Hematopoietic multipotent progenitor cell treated with erythropoietin and hydrocortisone succinate and interleukin-3 and kit ligand, for 8 days (in vitro differentiated cells): ENCODE data around the gene SET.
A peak's percentile ranks its signal among the peaks of the same experiment; 100 is the strongest.
"Not testable (repeated sequence)": the region's sequence is repeated elsewhere in the genome, so short reads cannot be mapped to it uniquely, and the experiment has no call there.

Source experiments
- DNase-seq: peaks from one replicate; pipeline ENCODE4 v3.0.0-alpha.2; 2015

SET gene

DNA sequence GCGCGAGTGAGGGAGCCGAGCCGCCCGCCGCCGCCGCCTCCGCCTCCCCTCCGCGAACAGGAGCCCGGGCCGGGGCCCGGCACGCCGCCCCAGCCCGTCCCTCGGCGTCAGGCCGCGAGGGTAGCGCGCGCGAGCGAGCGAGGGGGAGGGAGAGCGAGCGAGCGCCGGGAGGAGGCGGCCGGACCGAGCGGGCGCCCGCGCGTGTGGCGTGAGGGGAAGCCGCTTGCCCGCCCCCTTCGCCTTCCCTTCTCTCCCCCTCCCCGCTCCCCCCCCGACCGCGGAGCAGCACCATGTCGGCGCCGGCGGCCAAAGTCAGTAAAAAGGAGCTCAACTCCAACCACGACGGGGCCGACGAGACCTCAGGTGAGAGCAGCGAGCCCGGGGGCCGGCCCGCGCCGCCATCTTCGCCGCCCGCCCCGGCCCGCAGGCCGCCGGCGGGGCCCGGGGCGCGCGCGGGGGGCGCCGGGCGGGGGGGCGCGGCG, 312 bp downstream of the SET start:
- DNase-seq: no peak

- DNase-seq: peak; percentile 46
These were observed 1.0 kb downstream of the SET start for GRCh38 chr9:128689820-128690683.

DNA sequence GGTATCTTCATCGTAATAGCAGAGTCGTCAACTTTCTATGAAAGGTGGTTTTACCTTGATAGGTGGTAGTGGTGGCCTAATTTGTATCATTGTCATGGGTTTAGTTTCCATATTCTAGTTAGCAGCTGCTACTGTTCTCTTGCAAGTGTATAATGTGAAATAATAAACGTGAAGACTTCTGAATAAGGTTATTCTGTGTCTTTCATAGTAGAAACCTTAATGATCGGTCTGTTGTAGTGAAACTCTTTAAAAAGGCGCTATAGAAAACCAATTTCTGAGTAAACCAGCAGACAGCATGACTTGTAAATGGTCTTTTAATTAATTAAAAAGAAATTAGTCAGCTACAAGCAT, 1.6 kb downstream of the SET start:
- no peak for DNase-seq

- DNase-seq: not testable (repeated sequence)
These were observed 4.7 kb downstream of the SET start for GRCh38 chr9:128693738-128694137.

DNA sequence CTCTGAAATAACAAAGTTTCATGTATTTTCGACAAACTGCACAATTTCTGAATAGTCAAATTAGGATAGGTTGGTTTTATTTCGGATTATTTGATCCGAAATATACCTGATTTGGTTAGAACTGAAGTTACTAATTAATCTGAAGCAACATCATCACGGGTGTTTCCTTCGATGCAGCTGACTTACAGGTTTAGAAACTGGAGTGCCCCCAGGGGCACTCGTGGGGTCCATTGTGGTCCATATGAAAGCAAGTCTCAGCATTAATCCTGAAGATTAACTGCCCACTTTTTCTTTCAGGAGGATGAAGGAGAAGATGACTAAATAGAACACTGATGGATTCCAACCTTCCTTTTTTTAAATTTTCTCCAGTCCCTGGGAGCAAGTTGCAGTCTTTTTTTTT, 5.3 kb downstream of the SET start:
- no peak for DNase-seq

DNA sequence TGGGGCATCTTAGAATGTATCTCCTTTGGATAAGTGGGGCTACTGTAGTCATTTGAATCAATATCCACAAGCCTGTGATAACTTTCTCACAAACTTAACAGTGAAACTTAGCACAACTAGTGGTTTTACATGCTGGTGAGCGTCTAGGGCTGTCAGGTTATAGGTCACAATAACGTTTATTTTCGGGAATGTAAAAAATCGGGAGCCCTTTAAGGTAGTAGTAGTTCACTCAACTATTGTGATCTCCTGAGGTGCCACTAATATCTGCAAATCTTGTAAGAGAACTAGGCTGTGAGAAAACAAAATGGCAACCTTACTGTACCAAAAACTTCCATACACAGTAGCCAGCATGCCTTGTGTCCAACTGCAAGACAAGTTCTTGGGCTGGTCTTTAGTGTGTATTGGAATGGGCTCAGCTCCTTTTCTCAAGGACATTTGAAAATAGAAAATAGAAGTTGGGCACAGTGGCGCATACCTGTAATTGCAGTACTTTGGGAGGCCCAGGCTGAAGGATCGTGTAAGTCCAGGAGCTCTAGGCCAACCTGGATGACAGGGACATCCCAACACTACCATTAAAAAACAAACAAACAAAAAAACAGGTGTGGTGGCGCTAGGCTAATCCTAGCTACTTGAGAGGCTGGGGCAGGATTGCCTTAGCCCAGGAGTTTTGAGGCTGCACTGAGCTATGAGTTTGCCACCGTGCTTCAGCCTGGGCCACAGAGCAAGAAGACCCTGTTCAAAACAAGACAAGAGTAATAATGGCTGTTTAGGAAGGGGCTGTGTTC, 8.1 kb downstream of the SET start:
- DNase-seq: no peak

- DNase-seq: not testable (repeated sequence)
These were observed 10.2 kb downstream of the SET start for GRCh38 chr9:128699096-128699795.

- no peak for DNase-seq
These were observed 12.3 kb downstream of the SET start for GRCh38 chr9:128701227-128701854.

GRCh38 chr9:128702445-128702948, 13.5 kb downstream of the SET start, which contains the start of gene PKN3:
PKN3 (plus strand) TSS chr9:128702503; CDS start chr9:128702916, 413 bp downstream.
- DNase-seq: peak; percentile 85

GRCh38 chr9:128702949-128703615, 14.1 kb downstream of the SET start:
- peak; percentile 48 for DNase-seq

DNA sequence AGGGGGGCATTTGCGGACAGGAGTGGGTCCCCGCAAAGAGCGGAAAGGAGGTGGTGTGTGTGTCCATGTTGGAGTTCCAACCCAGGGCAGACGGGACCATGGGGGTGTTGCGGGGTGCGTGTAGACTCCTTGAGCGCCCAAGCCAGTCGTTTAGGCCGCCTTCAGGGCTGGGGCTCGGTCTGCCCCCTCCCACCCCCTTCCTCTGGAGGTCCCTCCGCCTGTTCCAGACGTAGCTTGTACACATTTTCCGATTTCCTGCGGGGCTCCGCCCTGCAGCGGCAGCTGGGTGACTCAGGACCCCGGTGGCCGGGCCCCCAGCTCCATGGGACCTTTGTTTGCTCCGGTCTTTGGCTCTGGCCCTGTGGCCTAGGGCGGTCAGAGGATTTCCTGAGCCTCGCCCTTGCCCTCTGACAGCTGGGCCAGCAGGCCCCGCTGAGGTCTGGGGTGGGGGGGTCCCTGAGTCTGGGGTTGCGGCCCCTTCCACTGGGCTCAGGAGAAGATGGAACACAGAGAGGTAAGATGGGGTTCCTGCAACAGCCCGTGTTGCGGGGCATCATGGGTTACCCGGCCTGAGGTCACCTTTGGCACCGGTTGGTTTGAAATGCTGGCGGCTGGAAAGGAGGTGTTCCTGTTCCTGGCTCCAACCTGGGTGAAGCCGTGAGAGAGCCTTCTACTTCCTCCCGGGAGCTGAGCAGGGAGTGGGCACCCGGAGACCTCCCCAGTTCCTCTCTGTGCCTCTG, 14.8 kb downstream of the SET start:
- no peak for DNase-seq

- no peak for DNase-seq
These were observed 15.3 kb downstream of the SET start for GRCh38 chr9:128704356-128704670.

- no peak for DNase-seq
These were observed 16.3 kb downstream of the SET start for GRCh38 chr9:128705051-128705965.

DNA sequence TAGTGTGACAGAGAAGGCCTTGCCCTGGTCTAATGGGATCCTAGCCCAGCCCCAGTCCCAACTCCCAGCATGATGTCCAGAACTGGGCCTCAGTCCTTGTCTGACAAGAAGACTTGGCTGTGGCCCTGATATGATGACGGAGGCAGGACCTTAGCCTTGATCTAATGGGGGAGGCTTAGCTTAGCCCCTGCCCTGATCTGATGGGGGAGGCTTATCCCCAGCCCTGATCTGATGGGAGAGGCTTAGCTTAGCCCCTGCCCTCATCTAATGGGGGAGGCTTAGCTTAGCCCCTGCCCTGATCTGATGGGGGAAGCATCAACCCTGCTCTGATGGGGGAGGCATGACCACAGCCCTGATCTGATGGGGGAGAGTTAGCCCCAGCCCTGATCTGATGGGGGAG, 17.0 kb downstream of the SET start:
- DNase-seq: no peak

- no peak for DNase-seq
These were observed 17.8 kb downstream of the SET start for GRCh38 chr9:128706671-128707381.

GRCh38 chr9:128707446-128707845, 18.4 kb downstream of the SET start:
- no peak for DNase-seq

- no peak for DNase-seq
These were observed 23.7 kb downstream of the SET start for GRCh38 chr9:128712451-128713410.

DNA sequence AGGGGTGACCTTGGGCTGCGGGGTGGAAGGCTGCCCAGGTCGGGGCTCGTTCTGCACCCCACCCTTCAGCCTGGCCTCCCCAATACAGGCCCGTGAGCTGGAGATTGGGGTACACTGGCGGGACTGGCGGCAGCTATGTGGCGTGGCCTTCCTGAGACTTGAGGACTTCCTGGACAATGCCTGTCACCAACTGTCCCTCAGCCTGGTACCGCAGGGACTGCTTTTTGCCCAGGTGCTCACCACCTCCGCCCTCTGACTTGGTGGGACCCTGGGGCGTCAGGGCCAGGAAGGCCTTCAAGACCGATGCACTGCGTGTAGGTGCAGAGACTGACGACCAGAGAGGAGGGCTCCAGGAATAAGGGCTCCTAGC, 24.4 kb downstream of the SET start:
- no peak for DNase-seq
